NOMO-1 treated with dmso at 0.1 percent for 144 hours (cell line): Measurements from ENCODE around the gene VWA8.
"Not testable (repeated sequence)": the region's sequence is repeated elsewhere in the genome, so short reads cannot be mapped to it uniquely, and the experiment has no call there.

Source experiments
- DNase-seq: peaks from one replicate; lab custom pipeline; 2025; ENCODE audit not compliant: unreplicated experiment; lab: John Stamatoyannopoulos, UW

VWA8 gene

GRCh38 chr13:41859565-41859964 lies 101.3 kb downstream of the VWA8 start:
- DNase-seq, result no peak

- no peak for DNase-seq
Measured at GRCh38 chr13:41858780-41859179, 102.1 kb downstream of the VWA8 start.

- DNase-seq, result no peak
Measured at GRCh38 chr13:41854758-41855157, 106.2 kb downstream of the VWA8 start.

GRCh38 chr13:41851351-41851750 lies 109.6 kb downstream of the VWA8 start:
- DNase-seq, result no peak

- no peak for DNase-seq
Measured at GRCh38 chr13:41848435-41849255, 112.3 kb downstream of the VWA8 start.

GRCh38 chr13:41847216-41847615 lies 113.7 kb downstream of the VWA8 start:
- DNase-seq, result no peak

- DNase-seq, result peak; percentile 38
Measured at GRCh38 chr13:41842036-41842620, 118.8 kb downstream of the VWA8 start.

- no peak for DNase-seq
Measured at GRCh38 chr13:41837629-41838028, 123.3 kb downstream of the VWA8 start.

- no peak for DNase-seq
Measured at GRCh38 chr13:41835871-41836270, 125.0 kb downstream of the VWA8 start.

- not testable (repeated sequence) for DNase-seq
Measured at GRCh38 chr13:41834697-41835096, 126.2 kb downstream of the VWA8 start.

- no peak for DNase-seq
Measured at GRCh38 chr13:41833831-41834230, 127.1 kb downstream of the VWA8 start.

- DNase-seq, result no peak
Measured at GRCh38 chr13:41833201-41833600, 127.7 kb downstream of the VWA8 start.

GRCh38 chr13:41827507-41828213 lies 133.2 kb downstream of the VWA8 start:
- DNase-seq, result no peak

GRCh38 chr13:41825691-41826090 lies 135.2 kb downstream of the VWA8 start:
- no peak for DNase-seq

GRCh38 chr13:41823476-41823875 lies 137.4 kb downstream of the VWA8 start:
- no peak for DNase-seq

GRCh38 chr13:41822560-41822959 lies 138.3 kb downstream of the VWA8 start:
- DNase-seq, result no peak

- DNase-seq, result no peak
Measured at GRCh38 chr13:41821238-41821594, 139.7 kb downstream of the VWA8 start.

GRCh38 chr13:41820581-41821237 lies 140.2 kb downstream of the VWA8 start:
- DNase-seq, result no peak

- no peak for DNase-seq
Measured at GRCh38 chr13:41816057-41816456, 144.9 kb downstream of the VWA8 start.

GRCh38 chr13:41813426-41813825 lies 147.5 kb downstream of the VWA8 start:
- DNase-seq, result no peak

- DNase-seq, result no peak
Measured at GRCh38 chr13:41812851-41813250, 148.1 kb downstream of the VWA8 start.

- DNase-seq, result no peak
Measured at GRCh38 chr13:41812237-41812636, 148.7 kb downstream of the VWA8 start.
